Measurements from ENCODE around the gene SLC44A5.

DNA sequence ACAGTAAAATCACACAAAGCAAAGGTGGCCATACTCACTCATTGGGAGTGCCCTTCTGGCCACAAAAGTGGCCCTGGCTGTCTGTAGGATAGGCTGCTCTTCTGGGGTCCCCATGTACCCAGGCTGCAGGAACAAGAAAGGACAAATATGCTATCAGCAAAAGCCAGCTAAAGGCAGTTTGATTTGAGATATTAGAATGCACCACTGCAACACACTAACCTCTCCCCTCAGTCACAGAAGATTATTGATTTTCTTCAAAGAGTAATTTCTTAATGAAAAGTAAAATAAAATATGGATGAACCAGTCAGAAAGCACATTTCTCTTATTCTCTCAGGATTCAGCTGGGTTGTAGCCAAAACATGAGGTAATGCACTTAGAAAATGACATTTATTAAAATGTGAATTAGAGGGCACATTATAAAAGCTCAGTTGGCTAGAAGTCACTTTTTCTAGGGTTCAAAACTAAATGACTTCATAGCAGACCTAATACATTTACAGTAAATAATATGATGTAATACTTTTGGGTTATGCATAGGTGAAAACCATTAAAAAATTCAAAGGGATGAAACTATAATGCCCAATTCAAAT lies 335.9 kb downstream of the SLC44A5 start:
- TF ChIP-seq, protein P1, sequence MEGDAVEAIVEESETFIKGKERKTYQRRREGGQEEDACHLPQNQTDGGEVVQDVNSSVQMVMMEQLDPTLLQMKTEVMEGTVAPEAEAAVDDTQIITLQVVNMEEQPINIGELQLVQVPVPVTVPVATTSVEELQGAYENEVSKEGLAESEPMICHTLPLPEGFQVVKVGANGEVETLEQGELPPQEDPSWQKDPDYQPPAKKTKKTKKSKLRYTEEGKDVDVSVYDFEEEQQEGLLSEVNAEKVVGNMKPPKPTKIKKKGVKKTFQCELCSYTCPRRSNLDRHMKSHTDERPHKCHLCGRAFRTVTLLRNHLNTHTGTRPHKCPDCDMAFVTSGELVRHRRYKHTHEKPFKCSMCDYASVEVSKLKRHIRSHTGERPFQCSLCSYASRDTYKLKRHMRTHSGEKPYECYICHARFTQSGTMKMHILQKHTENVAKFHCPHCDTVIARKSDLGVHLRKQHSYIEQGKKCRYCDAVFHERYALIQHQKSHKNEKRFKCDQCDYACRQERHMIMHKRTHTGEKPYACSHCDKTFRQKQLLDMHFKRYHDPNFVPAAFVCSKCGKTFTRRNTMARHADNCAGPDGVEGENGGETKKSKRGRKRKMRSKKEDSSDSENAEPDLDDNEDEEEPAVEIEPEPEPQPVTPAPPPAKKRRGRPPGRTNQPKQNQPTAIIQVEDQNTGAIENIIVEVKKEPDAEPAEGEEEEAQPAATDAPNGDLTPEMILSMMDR (conservative IDR thresholded peaks at IDR 0.05; ENCODE audit: low read depth, low read length), result no peak
- TF ChIP-seq EZH2 (IDR thresholded peaks at IDR 0.05; ENCODE audit: borderline replicate concordance, low read depth, low read length, poor library complexity, severe bottlenecking), result no peak
